ENCODE data around the gene STS.

- no peak for TF ChIP-seq CTCF (conservative IDR thresholded peaks at IDR 0.05; ENCODE audit: low read depth in 2 of 2)
- TF ChIP-seq, protein P1, sequence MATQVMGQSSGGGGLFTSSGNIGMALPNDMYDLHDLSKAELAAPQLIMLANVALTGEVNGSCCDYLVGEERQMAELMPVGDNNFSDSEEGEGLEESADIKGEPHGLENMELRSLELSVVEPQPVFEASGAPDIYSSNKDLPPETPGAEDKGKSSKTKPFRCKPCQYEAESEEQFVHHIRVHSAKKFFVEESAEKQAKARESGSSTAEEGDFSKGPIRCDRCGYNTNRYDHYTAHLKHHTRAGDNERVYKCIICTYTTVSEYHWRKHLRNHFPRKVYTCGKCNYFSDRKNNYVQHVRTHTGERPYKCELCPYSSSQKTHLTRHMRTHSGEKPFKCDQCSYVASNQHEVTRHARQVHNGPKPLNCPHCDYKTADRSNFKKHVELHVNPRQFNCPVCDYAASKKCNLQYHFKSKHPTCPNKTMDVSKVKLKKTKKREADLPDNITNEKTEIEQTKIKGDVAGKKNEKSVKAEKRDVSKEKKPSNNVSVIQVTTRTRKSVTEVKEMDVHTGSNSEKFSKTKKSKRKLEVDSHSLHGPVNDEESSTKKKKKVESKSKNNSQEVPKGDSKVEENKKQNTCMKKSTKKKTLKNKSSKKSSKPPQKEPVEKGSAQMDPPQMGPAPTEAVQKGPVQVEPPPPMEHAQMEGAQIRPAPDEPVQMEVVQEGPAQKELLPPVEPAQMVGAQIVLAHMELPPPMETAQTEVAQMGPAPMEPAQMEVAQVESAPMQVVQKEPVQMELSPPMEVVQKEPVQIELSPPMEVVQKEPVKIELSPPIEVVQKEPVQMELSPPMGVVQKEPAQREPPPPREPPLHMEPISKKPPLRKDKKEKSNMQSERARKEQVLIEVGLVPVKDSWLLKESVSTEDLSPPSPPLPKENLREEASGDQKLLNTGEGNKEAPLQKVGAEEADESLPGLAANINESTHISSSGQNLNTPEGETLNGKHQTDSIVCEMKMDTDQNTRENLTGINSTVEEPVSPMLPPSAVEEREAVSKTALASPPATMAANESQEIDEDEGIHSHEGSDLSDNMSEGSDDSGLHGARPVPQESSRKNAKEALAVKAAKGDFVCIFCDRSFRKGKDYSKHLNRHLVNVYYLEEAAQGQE (IDR thresholded peaks at IDR 0.05; ENCODE audit: unreplicated experiment) = no peak
- no peak for TF ChIP-seq EZH2phosphoT487 (IDR thresholded peaks at IDR 0.05; ENCODE audit: unreplicated experiment)
- TF ChIP-seq POLR2AphosphoS5 (IDR thresholded peaks at IDR 0.05; ENCODE audit: low read depth) = no peak
- TF ChIP-seq STAT1 (IDR thresholded peaks at IDR 0.05; ENCODE audit: unreplicated experiment) = no peak
- TF ChIP-seq NANOG (IDR thresholded peaks at IDR 0.05; ENCODE audit: borderline replicate concordance) = no peak
- TF ChIP-seq JUNB (IDR thresholded peaks at IDR 0.05; ENCODE audit: unreplicated experiment) = no peak
- no peak for TF ChIP-seq EZH2 (IDR thresholded peaks at IDR 0.05; ENCODE audit: low read depth, unreplicated experiment)
- TF ChIP-seq ZNF331 (CRISPR knock-in tag; IDR thresholded peaks at IDR 0.05; ENCODE audit: low read depth) = no peak
- TF ChIP-seq CREB1 (CRISPR knock-in tag; IDR thresholded peaks at IDR 0.05; ENCODE audit: low read depth) = no peak
- TF ChIP-seq, protein P2, sequence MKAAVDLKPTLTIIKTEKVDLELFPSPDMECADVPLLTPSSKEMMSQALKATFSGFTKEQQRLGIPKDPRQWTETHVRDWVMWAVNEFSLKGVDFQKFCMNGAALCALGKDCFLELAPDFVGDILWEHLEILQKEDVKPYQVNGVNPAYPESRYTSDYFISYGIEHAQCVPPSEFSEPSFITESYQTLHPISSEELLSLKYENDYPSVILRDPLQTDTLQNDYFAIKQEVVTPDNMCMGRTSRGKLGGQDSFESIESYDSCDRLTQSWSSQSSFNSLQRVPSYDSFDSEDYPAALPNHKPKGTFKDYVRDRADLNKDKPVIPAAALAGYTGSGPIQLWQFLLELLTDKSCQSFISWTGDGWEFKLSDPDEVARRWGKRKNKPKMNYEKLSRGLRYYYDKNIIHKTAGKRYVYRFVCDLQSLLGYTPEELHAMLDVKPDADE (IDR thresholded peaks at IDR 0.05) = no peak
These were observed 40.9 kb upstream of the STS start for GRCh38 chrX:7106649-7107048.

Data from GM23338 (cell line).